ENCODE measurements around the gene ZFP62. TPM values are rescaled to one million over a fixed set of nuclear protein-coding genes. Genes with fewer than 3 reads are reported as not detected.

The ZFP62 gene
- total RNA-seq, 1 donor from 2014 or later, result 14.5 TPM

DNA sequence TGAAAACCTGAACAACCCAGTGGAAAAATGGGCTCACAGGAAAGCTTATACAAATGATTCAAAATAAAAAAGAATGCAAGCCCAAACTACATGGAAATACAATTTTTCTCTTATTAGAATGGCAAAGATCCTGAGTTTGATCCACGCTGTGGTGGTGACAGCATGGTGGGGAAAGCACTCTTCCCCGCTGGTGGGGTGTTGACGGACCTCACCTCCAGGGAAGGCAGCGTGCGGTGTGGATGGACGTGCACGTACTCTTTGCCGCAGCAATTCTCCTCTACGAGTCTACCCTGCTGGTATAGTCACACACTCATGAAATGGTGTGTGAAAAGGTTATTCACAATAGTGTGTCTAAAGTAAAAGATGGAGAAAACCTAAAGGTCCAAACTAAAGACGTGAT lies 5.9 kb upstream of the ZFP62 start:
- Mint-ChIP-seq H3K36me3 (ENCODE audit: low read depth, unreplicated experiment) (no peaks in the 10 kb centered on the region), H3K27ac (ENCODE audit: unreplicated experiment) (no peak overlapping the region), H3K4me1 (ENCODE audit: low read depth, unreplicated experiment) (no peaks in the 10 kb centered on the region), H3K27me3 (ENCODE audit: low read depth, unreplicated experiment) (peaks cover 1% of the 10 kb centered on the region), H3K9me3 (ENCODE audit: unreplicated experiment) (no peaks in the 10 kb centered on the region), H3K4me3 (ENCODE audit: unreplicated experiment) (no peak overlapping the region)
- H3K9me3 ChIP-seq (ENCODE audit: insufficient read depth, low read depth, low read length), result no peaks in the 10 kb centered on the region
- FAIRE-seq (no peak), DNase-seq (ENCODE audit: low read depth) (no peak)
- H3K27ac ChIP-seq (ENCODE audit: low read depth, low read length), result no peak overlapping the region
- TF ChIP-seq EZH2 (IDR thresholded peaks at IDR 0.05; ENCODE audit: insufficient read depth, low read length), result no peak
- TF ChIP-seq, protein P1, sequence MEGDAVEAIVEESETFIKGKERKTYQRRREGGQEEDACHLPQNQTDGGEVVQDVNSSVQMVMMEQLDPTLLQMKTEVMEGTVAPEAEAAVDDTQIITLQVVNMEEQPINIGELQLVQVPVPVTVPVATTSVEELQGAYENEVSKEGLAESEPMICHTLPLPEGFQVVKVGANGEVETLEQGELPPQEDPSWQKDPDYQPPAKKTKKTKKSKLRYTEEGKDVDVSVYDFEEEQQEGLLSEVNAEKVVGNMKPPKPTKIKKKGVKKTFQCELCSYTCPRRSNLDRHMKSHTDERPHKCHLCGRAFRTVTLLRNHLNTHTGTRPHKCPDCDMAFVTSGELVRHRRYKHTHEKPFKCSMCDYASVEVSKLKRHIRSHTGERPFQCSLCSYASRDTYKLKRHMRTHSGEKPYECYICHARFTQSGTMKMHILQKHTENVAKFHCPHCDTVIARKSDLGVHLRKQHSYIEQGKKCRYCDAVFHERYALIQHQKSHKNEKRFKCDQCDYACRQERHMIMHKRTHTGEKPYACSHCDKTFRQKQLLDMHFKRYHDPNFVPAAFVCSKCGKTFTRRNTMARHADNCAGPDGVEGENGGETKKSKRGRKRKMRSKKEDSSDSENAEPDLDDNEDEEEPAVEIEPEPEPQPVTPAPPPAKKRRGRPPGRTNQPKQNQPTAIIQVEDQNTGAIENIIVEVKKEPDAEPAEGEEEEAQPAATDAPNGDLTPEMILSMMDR (IDR thresholded peaks at IDR 0.05; ENCODE audit: insufficient read depth, low read depth, low read length), result no peak
- no peak overlapping the region for H3K4me2 ChIP-seq (ENCODE audit: low read length)
- no peaks in the 10 kb centered on the region for H3K4me1 ChIP-seq (ENCODE audit: insufficient read depth, low read length)
- H3K4me3 ChIP-seq (ENCODE audit: insufficient read depth, low read depth, low read length), result no peak overlapping the region
- H3K27me3 ChIP-seq (ENCODE audit: insufficient read depth, low read length), result no peaks in the 10 kb centered on the region
- H4K20me1 ChIP-seq (ENCODE audit: insufficient read depth, low read length), result no peaks in the 10 kb centered on the region
- H3K79me2 ChIP-seq (ENCODE audit: insufficient read depth, low read length), result no peaks in the 10 kb centered on the region
- no peaks in the 10 kb centered on the region for H3K36me3 ChIP-seq (ENCODE audit: insufficient read depth, low read length)
- no peak overlapping the region for H3K9ac ChIP-seq (ENCODE audit: low read length)
- no peak overlapping the region for H2AFZ ChIP-seq (ENCODE audit: low read depth, low read length)

DNA sequence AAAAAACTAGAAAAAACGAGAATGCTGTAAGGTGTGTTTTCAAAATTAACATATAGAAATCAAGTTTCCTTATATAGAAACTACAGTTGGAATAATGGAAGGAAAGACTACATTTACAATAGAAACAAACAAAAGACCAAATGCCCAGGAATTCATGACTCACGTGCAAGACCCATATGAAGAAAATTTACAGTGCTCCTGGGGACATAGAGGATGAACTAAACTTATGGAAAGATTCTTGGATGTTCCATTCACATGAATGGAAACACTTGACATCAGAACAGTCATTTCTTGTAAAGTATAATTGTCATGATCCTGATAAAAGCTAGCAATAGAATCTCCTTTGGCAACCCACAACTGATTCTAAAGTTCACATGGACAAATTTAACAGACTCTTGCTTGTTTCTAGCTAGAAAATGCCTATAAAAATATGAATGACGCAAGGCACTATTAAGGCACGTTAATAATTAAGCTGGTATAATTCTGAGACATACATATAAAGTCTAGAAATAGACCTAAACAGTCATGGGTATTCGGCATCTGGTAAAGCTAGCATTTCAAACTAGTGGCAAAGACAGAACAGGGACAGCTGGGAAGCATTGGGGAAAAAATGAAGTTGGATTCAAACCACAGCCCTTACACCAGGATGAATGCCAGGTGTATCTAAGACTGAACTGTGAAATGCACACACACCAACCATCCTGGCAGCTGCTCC lies 5.1 kb upstream of the ZFP62 start:
- Histone ChIP-seq H3K9me3 (ENCODE audit: insufficient read depth, low read depth, low read length) (no peaks in the 10 kb centered on the region), H3K79me2 (ENCODE audit: insufficient read depth, low read length) (no peaks in the 10 kb centered on the region), H3K27me3 (ENCODE audit: insufficient read depth, low read length) (no peaks in the 10 kb centered on the region), H3K36me3 (ENCODE audit: insufficient read depth, low read length) (no peaks in the 10 kb centered on the region), H3K4me1 (ENCODE audit: insufficient read depth, low read length) (no peaks in the 10 kb centered on the region), H2AFZ (ENCODE audit: low read depth, low read length) (no peak overlapping the region), H4K20me1 (ENCODE audit: insufficient read depth, low read length) (no peaks in the 10 kb centered on the region), H3K4me3 (ENCODE audit: insufficient read depth, low read depth, low read length) (no peak overlapping the region), H3K4me2 (ENCODE audit: low read length) (no peak overlapping the region), H3K27ac (ENCODE audit: low read depth, low read length) (no peak overlapping the region), H3K9ac (ENCODE audit: low read length) (no peak overlapping the region)
- Mint-ChIP-seq H3K36me3 (ENCODE audit: low read depth, unreplicated experiment) (no peaks in the 10 kb centered on the region), H3K27ac (ENCODE audit: unreplicated experiment) (no peak overlapping the region), H3K27me3 (ENCODE audit: low read depth, unreplicated experiment) (peaks cover 1% of the 10 kb centered on the region), H3K4me1 (ENCODE audit: low read depth, unreplicated experiment) (no peaks in the 10 kb centered on the region), H3K9me3 (ENCODE audit: unreplicated experiment) (no peaks in the 10 kb centered on the region), H3K4me3 (ENCODE audit: unreplicated experiment) (no peak overlapping the region)
- no peak for TF ChIP-seq EZH2 (IDR thresholded peaks at IDR 0.05; ENCODE audit: insufficient read depth, low read length)
- TF ChIP-seq, protein P1 (IDR thresholded peaks at IDR 0.05; ENCODE audit: insufficient read depth, low read depth, low read length), result no peak
- no peak for DNase-seq (ENCODE audit: low read depth)
- no peak for FAIRE-seq

DNA sequence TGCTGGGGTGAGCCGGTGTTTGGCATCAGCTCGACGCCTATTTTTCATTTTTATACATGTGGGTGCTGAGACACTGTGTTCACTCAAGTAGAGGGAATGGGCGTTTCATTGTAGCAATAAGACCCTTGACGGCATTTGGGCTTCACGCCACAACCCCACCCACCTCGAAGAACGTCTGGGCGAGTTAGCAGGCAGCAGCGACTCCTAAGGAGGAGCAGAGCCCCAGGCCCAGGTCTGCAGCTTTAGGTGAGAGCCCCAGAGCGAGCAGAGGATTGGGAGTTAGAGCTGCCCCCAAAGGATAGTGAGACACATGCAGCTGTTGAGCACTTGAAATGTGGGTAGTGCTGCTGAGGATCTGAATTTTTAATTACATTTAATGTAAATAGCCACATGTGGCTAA lies 1.6 kb upstream of the ZFP62 start:
- Mint-ChIP-seq H3K36me3 (ENCODE audit: low read depth, unreplicated experiment) (no peaks in the 10 kb centered on the region), H3K27ac (ENCODE audit: unreplicated experiment) (no peak overlapping the region), H3K27me3 (ENCODE audit: low read depth, unreplicated experiment) (no peaks in the 10 kb centered on the region), H3K9me3 (ENCODE audit: unreplicated experiment) (no peaks in the 10 kb centered on the region), H3K4me3 (ENCODE audit: unreplicated experiment) (no peak overlapping the region), H3K4me1 (ENCODE audit: low read depth, unreplicated experiment) (no peaks in the 10 kb centered on the region)
- DNase-seq (ENCODE audit: low read depth) (no peak), FAIRE-seq (no peak)
- Histone ChIP-seq H3K4me2 (ENCODE audit: low read length) (no peak overlapping the region), H2AFZ (ENCODE audit: low read depth, low read length) (no peak overlapping the region), H3K27ac (ENCODE audit: low read depth, low read length) (no peak overlapping the region), H3K79me2 (ENCODE audit: insufficient read depth, low read length) (peaks cover 26% of the 10 kb centered on the region), H3K9me3 (ENCODE audit: insufficient read depth, low read depth, low read length) (no peaks in the 10 kb centered on the region), H3K9ac (ENCODE audit: low read length) (no peak overlapping the region), H3K36me3 (ENCODE audit: insufficient read depth, low read length) (no peaks in the 10 kb centered on the region), H3K4me1 (ENCODE audit: insufficient read depth, low read length) (peaks cover 7% of the 10 kb centered on the region), H4K20me1 (ENCODE audit: insufficient read depth, low read length) (no peaks in the 10 kb centered on the region), H3K27me3 (ENCODE audit: insufficient read depth, low read length) (no peaks in the 10 kb centered on the region), H3K4me3 (ENCODE audit: insufficient read depth, low read depth, low read length) (no peak overlapping the region)
- no peak for TF ChIP-seq EZH2 (IDR thresholded peaks at IDR 0.05; ENCODE audit: insufficient read depth, low read length)
- TF ChIP-seq, protein P1 (IDR thresholded peaks at IDR 0.05; ENCODE audit: insufficient read depth, low read depth, low read length), result no peak

Measured in astrocyte (in vitro differentiated cells and primary cell).